HepG2 (cell line): Measurements from ENCODE around the gene HSPA1L. TPM values are rescaled to one million over a fixed set of nuclear protein-coding genes. Genes with fewer than 3 reads are reported as not detected.
A peak's percentile ranks its signal among the peaks of the same experiment; 100 is the strongest.

Experiments
- CSRNP1 ChIP-seq: sonication (generic); formaldehyde crosslinking; IDR thresholded peaks from 2 replicates; pipeline ENCODE4 v1.8.1; 2023; ENCODE audit warnings: mild to moderate bottlenecking, missing genetic modification reagents
- DMAP1 ChIP-seq: IDR thresholded peaks from 2 replicates; pipeline ENCODE4 v1.6.1; 2016
- FOSL1 ChIP-seq: sonication (generic); formaldehyde crosslinking; IDR thresholded peaks from 2 replicates; pipeline ENCODE4 v1.9.0; 2021; ENCODE audit warnings: missing genetic modification reagents, borderline replicate concordance
- FOXJ3 ChIP-seq: sonication (generic); formaldehyde crosslinking; IDR thresholded peaks from 2 replicates; pipeline ENCODE4 v1.4.0; 2020; ENCODE audit warnings: missing genetic modification reagents, mild to moderate bottlenecking, borderline replicate concordance
- MEIS1 ChIP-seq: sonication (generic); formaldehyde crosslinking; IDR thresholded peaks from 2 replicates; pipeline ENCODE4 v1.9.0; 2021; ENCODE audit warnings: mild to moderate bottlenecking, missing genetic modification reagents, moderate library complexity, borderline replicate concordance
- NCOA1 ChIP-seq: sonication (generic); formaldehyde crosslinking; IDR thresholded peaks from 2 replicates; pipeline ENCODE4 v1.9.0; 2021; ENCODE audit warnings: missing genetic modification reagents
- NRL ChIP-seq: sonication (generic); formaldehyde crosslinking; IDR thresholded peaks from 2 replicates; pipeline ENCODE4 v1.5.0; 2020; ENCODE audit warnings: missing genetic modification reagents, mild to moderate bottlenecking, moderate library complexity, borderline replicate concordance
- RFX3 ChIP-seq: IDR thresholded peaks from 2 replicates; pipeline ENCODE4 v1.6.1; 2016; ENCODE audit warnings: missing biosample characterization, missing genetic modification reagents
- RXRA ChIP-seq: sonication (generic); formaldehyde crosslinking; IDR thresholded peaks from 2 replicates; pipeline ENCODE4 v1.5.1; 2020; ENCODE audit warnings: missing genetic modification reagents
- RXRB ChIP-seq: IDR thresholded peaks from 2 replicates; pipeline ENCODE4 v1.6.1; 2016; ENCODE audit warnings: borderline replicate concordance, missing genetic modification reagents, missing compliant biosample characterization
- SOX6 ChIP-seq, 2 experiments: fragments of 450-650 bp in 1 of 2; sonication (generic) in 1 of 2; formaldehyde crosslinking in 1 of 2; IDR thresholded peaks; 2 replicates each; pipeline versions ENCODE4 v1.4.0 to v1.6.1; 2017 to 2020; ENCODE audit warnings: antibody characterized with exemption in 1 of 2, mild to moderate bottlenecking in 1 of 2, missing genetic modification reagents in 1 of 2
- TRIM24 ChIP-seq: sonication (generic); formaldehyde crosslinking; IDR thresholded peaks from 2 replicates; pipeline ENCODE4 v1.8.0; 2022; ENCODE audit warnings: mild to moderate bottlenecking, missing genetic modification reagents
- ZBTB2 ChIP-seq: sonication (generic); formaldehyde crosslinking; IDR thresholded peaks from 2 replicates; pipeline ENCODE4 v1.8.0; 2022; ENCODE audit warnings: low read depth, missing genetic modification reagents
- ZNF142 ChIP-seq: sonication (generic); formaldehyde crosslinking; IDR thresholded peaks from 2 replicates; pipeline ENCODE4 v1.4.0; 2020; ENCODE audit warnings: missing genetic modification reagents
- ZNF180 ChIP-seq: sonication (generic); formaldehyde crosslinking; IDR thresholded peaks from 2 replicates; pipeline ENCODE4 v1.4.0; 2020; ENCODE audit warnings: low read depth, missing genetic modification reagents, borderline replicate concordance
- ZNF234 ChIP-seq: sonication (generic); formaldehyde crosslinking; conservative IDR thresholded peaks from 2 replicates; pipeline ENCODE4 v1.5.1; 2020; ENCODE audit warnings: mild to moderate bottlenecking, missing genetic modification reagents
- ZNF33A ChIP-seq: sonication (generic); formaldehyde crosslinking; IDR thresholded peaks from 2 replicates; pipeline ENCODE4 v1.5.1; 2020; ENCODE audit warnings: missing genetic modification reagents, mild to moderate bottlenecking, moderate library complexity, borderline replicate concordance
- ZNF354B ChIP-seq: sonication (generic); formaldehyde crosslinking; IDR thresholded peaks from 2 replicates; pipeline ENCODE4 v1.8.0; 2022; ENCODE audit warnings: mild to moderate bottlenecking, missing genetic modification reagents
- ZNF570 ChIP-seq: sonication (generic); formaldehyde crosslinking; IDR thresholded peaks from 2 replicates; pipeline ENCODE4 v1.4.0; 2020; ENCODE audit warnings: mild to moderate bottlenecking, missing genetic modification reagents, borderline replicate concordance
- polyA plus RNA-seq, 8 experiments: library from polyadenylated mRNA; depleted of rRNA in 3 of 8; stranded (reverse) in 7 of 8; unstranded in 1 of 8; fragments of >200 nt; fragmentation: Illumina TruSeq in 4 of 8; extraction: Trizol in 4 of 8; gene quantifications; 2 replicates each; pipeline versions ENCODE4 v1.2.1 to v1.2.3, GENCODE V29; 2011 to 2016; ENCODE audit warnings: low read depth in 4 of 8, missing spikeins in 1 of 8, mixed read lengths in 1 of 8; ENCODE audit not compliant: insufficient read depth in 1 of 8
- total RNA-seq, 5 experiments: library from RNA; depleted of rRNA; stranded (reverse); fragments of >200 nt; fragmentation: Illumina TruSeq; extraction: Trizol; gene quantifications; 2 replicates each; pipeline ENCODE4 v1.2.3, GENCODE V29; 2016; ENCODE audit warnings: low read depth in 1 of 5

The HSPA1L gene
- total and polyA plus RNA-seq, 2 of the 13 experiments (the other 11 are each of a cell fraction or from before 2014, with no cell fraction given) = 0.55 to 1.0 TPM

- TF ChIP-seq ZNF142 = peak; percentile 94
- TF ChIP-seq ZNF180 (CRISPR knock-in tag) = peak; percentile 53; the same call in 1 of the 2 replicates
- peak; percentile 89 for TF ChIP-seq MEIS1
- TF ChIP-seq ZNF354B (CRISPR knock-in tag) = no peak
- TF ChIP-seq CSRNP1 (CRISPR knock-in tag) = no peak; the same call in 1 of the 2 replicates
- peak; percentile 96 for TF ChIP-seq DMAP1 (CRISPR knock-in tag)
- TF ChIP-seq FOXJ3 = no peak; the same call in 1 of the 2 replicates
- TF ChIP-seq TRIM24 (CRISPR knock-in tag) = no peak
- peak; percentile 96 for TF ChIP-seq ZBTB2 (CRISPR knock-in tag)
- peak; percentile 59 for TF ChIP-seq NRL (CRISPR knock-in tag)
- no peak for TF ChIP-seq ZNF33A (CRISPR knock-in tag)
- no peak for TF ChIP-seq NCOA1 (CRISPR knock-in tag)
- peak; percentile 29; the same call in 1 of the 2 replicates for TF ChIP-seq RXRB
- no peak for TF ChIP-seq ZNF570 (CRISPR knock-in tag)
- TF ChIP-seq ZNF234 (CRISPR knock-in tag) = peak; percentile 30; the same call in 1 of the 2 replicates
- peak; percentile 83 for TF ChIP-seq RXRA (CRISPR knock-in tag)
- TF ChIP-seq SOX6 (IDR thresholded peaks at IDR 0.05) = no peak
- peak; percentile 80 for TF ChIP-seq SOX6 (CRISPR knock-in tag; IDR thresholded peaks at IDR 0.05)
- TF ChIP-seq FOSL1 (CRISPR knock-in tag) = no peak
- TF ChIP-seq RFX3 = no peak
These were observed 19.3 kb downstream of the HSPA1L start, which contains the start of gene VARS1 (continued) for GRCh38 chr6:31795616-31796298.
